Upper lobe of right lung (tissue), 1 donor: ENCODE data around the gene CNTNAP5. TPM values are rescaled to one million over a fixed set of nuclear protein-coding genes. Genes with fewer than 3 reads are reported as not detected.

ENCODE experiments used
- ATAC-seq: fragments of 200-7000 bp; cut with Tn5 transposase; one replicate; pipeline ENCODE4 v1.9.1; 2020; ENCODE audit warnings: mild to moderate bottlenecking, moderate library complexity
- DNase-seq: peaks from one replicate; pipeline ENCODE4 v3.0.0-alpha.2; 2020
- H3K27ac ChIP-seq: fragments of 200-600 bp; one replicate; pipeline ENCODE4 v1.8.0; 2022
- H3K27me3 ChIP-seq: fragments of 200-600 bp; one replicate; pipeline ENCODE4 v1.8.0; 2022; ENCODE audit warnings: mild to moderate bottlenecking
- H3K36me3 ChIP-seq: fragments of 200-600 bp; one replicate; pipeline ENCODE4 v1.8.0; 2022
- H3K4me1 ChIP-seq: fragments of 200-600 bp; one replicate; pipeline ENCODE4 v1.8.0; 2022
- H3K4me3 ChIP-seq: fragments of 200-600 bp; one replicate; pipeline ENCODE4 v1.8.0; 2022; ENCODE audit warnings: mild to moderate bottlenecking
- H3K9me3 ChIP-seq: fragments of 200-600 bp; one replicate; pipeline ENCODE4 v1.8.0; 2022
- intact Hi-C: fragments of 100-400 bp; cut with DNase I; formaldehyde crosslinking; loops from one replicate; pipeline ENCODE4 v1.11.0; 2022
- total RNA-seq: library from RNA; stranded (reverse); fragmentation: NEBNext Ultra II Directional; extraction: Animal tissue kit (Norgen Biotek cat#: 25700); gene quantifications from one replicate; pipeline ENCODE4 v1.2.1, GENCODE V29; 2021
- TF ChIP-seq, protein P1 (sequence below): fragments of 200-600 bp; IDR thresholded peaks from one replicate; pipeline ENCODE4 v1.8.0; 2022; ENCODE audit warnings: antibody characterized with exemption
- donor health status: DM: no; HTN: yes; CAD: no; lungs with severe emphysema.

Gene CNTNAP5
- total RNA-seq, 1 donor from 2014 or later = not detected

DNA sequence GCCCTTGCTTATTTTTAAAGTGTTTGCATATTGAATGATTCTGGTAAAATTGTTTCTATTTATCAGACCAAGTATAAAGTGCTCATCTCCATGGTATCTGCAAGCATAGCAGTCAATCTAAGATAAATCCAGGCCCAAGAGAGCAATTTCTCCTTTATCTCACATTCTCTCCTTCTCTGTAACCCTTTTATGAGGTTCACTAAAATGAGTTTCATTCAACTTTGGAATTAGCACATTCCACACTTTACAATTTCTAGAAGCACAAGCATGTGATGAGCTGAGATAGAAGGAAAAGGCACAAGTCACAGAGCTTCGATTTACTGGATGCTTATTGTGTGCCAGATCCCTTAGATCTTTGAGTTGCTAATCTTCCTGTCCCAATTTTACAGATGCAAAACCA is 97.3 kb downstream of the CNTNAP5 start:
- Histone ChIP-seq H3K27me3 (no peaks in the 10 kb centered on the region), H3K36me3 (no peaks in the 10 kb centered on the region), H3K4me1 (no peaks in the 10 kb centered on the region), H3K4me3 (no peak overlapping the region), H3K9me3 (no peaks in the 10 kb centered on the region), H3K27ac (no peak overlapping the region)
- TF ChIP-seq, protein P1, sequence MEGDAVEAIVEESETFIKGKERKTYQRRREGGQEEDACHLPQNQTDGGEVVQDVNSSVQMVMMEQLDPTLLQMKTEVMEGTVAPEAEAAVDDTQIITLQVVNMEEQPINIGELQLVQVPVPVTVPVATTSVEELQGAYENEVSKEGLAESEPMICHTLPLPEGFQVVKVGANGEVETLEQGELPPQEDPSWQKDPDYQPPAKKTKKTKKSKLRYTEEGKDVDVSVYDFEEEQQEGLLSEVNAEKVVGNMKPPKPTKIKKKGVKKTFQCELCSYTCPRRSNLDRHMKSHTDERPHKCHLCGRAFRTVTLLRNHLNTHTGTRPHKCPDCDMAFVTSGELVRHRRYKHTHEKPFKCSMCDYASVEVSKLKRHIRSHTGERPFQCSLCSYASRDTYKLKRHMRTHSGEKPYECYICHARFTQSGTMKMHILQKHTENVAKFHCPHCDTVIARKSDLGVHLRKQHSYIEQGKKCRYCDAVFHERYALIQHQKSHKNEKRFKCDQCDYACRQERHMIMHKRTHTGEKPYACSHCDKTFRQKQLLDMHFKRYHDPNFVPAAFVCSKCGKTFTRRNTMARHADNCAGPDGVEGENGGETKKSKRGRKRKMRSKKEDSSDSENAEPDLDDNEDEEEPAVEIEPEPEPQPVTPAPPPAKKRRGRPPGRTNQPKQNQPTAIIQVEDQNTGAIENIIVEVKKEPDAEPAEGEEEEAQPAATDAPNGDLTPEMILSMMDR = no peak
- no peak for ATAC-seq
- intact Hi-C loops = no loop called here
- DNase-seq = no peak

DNA sequence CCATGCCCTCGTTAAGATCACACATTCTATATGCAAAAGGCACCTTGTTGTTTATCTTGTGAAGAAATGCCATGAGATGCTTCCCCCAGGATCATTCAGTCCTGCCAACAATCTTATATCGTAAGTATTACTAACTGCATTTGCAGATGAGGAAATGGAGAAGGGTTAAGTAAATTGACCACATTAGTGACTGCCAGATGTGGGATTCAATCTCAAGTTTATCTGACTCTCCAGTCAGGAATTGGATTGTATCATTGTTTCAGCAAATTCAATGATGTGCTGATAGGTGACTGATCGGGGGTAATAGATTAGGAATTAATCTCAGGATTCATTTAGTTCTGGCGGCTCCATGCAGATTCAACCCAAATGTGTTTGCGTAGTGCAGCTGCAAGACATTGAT is 106.2 kb downstream of the CNTNAP5 start:
- no peak overlapping the region for H3K27ac ChIP-seq

DNA sequence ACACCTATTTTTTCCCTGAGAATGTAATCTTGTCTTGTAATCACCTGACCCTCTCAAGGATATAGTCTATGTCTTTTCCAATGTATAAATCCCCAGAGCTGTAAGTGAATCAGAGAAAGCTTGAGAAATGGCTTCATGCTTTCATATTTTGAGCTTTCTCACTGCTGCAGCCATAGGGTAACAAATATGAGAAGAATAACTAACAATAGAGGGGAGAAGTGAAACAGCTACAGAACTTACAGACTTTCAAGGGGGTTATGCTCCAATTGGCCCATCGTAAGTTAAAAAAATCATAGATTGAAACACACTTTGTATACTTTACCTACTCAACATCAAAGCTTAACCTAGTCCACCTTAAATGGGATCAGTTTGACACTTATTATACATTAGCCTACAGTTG is 111.0 kb downstream of the CNTNAP5 start:
- ATAC-seq = no peak
- H3K9me3 ChIP-seq = no peaks in the 10 kb centered on the region

More for the DNA sequence above, 106.2 kb downstream of the CNTNAP5 start:
- Histone ChIP-seq H3K36me3 (no peaks in the 10 kb centered on the region), H3K4me3 (no peak overlapping the region), H3K27me3 (no peaks in the 10 kb centered on the region), H3K9me3 (no peaks in the 10 kb centered on the region), H3K4me1 (no peaks in the 10 kb centered on the region)
- DNase-seq (no peak), ATAC-seq (no peak)
- intact Hi-C loops = no loop called here
- TF ChIP-seq, protein P1 = no peak

DNA sequence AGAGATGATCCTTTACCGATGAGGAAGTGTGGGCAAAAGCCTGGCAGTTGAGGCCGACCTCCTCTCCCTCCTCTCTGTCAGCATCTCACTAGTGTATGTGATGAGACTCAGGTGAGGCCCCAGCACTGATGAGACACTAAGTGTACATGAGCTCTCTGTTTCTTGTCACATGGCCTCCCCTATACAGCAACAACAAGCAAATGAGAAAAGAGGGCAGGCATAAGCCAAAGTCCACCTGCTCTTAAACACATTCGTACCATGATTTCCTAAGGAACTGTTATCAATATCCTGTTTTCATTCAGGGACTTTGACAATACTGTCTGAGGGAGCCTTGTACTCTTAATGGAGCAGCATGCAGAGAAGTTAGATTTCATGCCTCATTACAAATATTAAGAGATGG is 113.0 kb downstream of the CNTNAP5 start:
- intact Hi-C loops = no loop called here
- H3K4me3 ChIP-seq = no peak overlapping the region
- H3K27me3 ChIP-seq = no peaks in the 10 kb centered on the region
- H3K4me1 ChIP-seq = no peaks in the 10 kb centered on the region
- no peaks in the 10 kb centered on the region for H3K9me3 ChIP-seq
- no peaks in the 10 kb centered on the region for H3K36me3 ChIP-seq
- H3K27ac ChIP-seq = no peak overlapping the region
- no peak for ATAC-seq
- TF ChIP-seq, protein P1 = no peak
- no peak for DNase-seq

More for the DNA sequence above, 111.0 kb downstream of the CNTNAP5 start:
- no peaks in the 10 kb centered on the region for H3K27me3 ChIP-seq
- H3K4me3 ChIP-seq = no peak overlapping the region
- no peak overlapping the region for H3K27ac ChIP-seq
- no peaks in the 10 kb centered on the region for H3K4me1 ChIP-seq
- DNase-seq = no peak
- TF ChIP-seq, protein P1 = no peak
- intact Hi-C loops = no loop called here
- H3K36me3 ChIP-seq = no peaks in the 10 kb centered on the region

DNA sequence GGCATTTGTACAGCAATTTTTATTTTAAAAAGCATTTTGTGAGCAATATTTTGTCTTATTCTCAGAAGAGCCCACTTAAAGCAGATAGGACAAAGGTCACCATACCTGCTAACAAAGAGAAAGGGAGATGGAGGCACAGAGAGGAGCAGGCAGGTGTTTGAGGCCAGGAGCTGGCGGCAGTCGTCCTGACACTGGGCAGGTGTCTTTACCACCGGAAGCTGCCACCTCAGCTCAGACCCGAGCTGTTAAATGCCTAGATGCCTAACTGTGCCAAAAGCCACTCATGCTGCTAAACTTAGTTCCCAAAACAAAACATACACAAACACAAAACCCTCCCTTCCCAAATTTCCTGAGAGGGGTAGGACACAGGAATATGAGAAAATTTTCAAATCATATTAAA is 120.9 kb downstream of the CNTNAP5 start:
- Histone ChIP-seq H3K36me3 (no peaks in the 10 kb centered on the region), H3K27ac (no peak overlapping the region), H3K4me1 (no peaks in the 10 kb centered on the region), H3K4me3 (no peak overlapping the region), H3K27me3 (no peaks in the 10 kb centered on the region), H3K9me3 (no peaks in the 10 kb centered on the region)
- ATAC-seq = no peak
- intact Hi-C loops = no loop called here
- DNase-seq = no peak
- TF ChIP-seq, protein P1 = no peak

DNA sequence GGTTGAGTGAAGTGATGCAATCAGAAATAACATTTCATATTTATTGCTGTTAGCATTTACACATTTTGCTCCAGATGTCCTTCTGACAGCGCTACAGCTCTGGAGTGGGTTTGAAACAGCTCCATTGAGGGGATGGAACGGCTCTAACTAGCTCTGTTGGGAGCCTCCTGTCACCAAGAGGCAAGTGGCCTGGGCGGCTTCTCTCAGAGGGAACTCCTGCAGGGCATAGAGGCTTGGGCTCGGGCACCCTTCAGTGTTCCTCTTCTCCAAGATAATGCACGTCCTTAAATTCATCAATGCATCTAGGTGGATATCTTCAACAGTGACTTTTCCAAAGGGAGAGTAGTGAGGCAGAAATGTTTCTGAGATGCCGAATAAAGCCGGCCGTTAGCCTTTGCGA is 122.5 kb downstream of the CNTNAP5 start:
- intact Hi-C loops = no loop called here

More for the DNA sequence above, 122.5 kb downstream of the CNTNAP5 start:
- Histone ChIP-seq H3K9me3 (no peaks in the 10 kb centered on the region), H3K4me1 (no peaks in the 10 kb centered on the region), H3K36me3 (no peaks in the 10 kb centered on the region), H3K27me3 (no peaks in the 10 kb centered on the region), H3K4me3 (no peak overlapping the region), H3K27ac (no peak overlapping the region)
- TF ChIP-seq, protein P1 = no peak
- DNase-seq (no peak), ATAC-seq (no peak)
